ENCODE results near the gene HRK. TPM values are rescaled to one million over a fixed set of nuclear protein-coding genes. Genes with fewer than 3 reads are reported as not detected.

Gene HRK
- total RNA-seq, 1 experiment from 2014 or later: 2.6 TPM

DNA sequence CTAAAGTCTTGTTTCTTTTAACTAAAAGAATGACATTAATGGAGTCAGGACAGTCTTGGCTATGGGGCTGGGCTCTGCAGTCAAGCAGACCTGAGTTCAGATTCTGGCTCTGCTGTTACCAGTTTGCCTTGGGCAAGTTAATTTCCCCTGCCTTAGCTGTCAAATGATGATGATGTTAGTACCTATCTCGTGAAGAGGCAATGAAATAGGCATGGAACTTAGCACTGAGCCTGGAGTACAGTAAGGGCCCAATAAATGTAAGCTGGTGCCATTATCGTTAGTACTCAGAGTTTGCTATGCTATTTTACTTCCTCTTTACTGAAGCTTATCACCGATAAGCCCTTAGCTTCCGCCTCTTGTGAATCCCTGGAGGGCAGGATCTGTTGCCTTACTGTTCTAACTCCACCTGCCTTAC is 38.0 kb upstream of the HRK start:
- H3K79me1 ChIP-seq (ENCODE audit: insufficient read depth, low read depth, low read length, poor library complexity, severe bottlenecking): no peaks in the 10 kb centered on the region
- WGBS (ENCODE audit: extremely low coverage, insufficient read length, low lambda C conversion rate): no CpG with 5 or more reads among the region's 4 CpGs

More for the DNA sequence above, 38.0 kb upstream of the HRK start:
- H3K4me2 ChIP-seq (ENCODE audit: insufficient read depth, insufficient read length, low read length): no peak overlapping the region
- H3K56ac ChIP-seq (ENCODE audit: insufficient read length, low read depth, low read length): no peak overlapping the region
- no peak overlapping the region for H2BK20ac ChIP-seq (ENCODE audit: low read depth, low read length, poor library complexity, severe bottlenecking)
- peaks cover 23 to 25% of the 10 kb centered on the region in 2 experiments for H3K4me1 Mint-ChIP-seq
- H3K4me1 ChIP-seq (ENCODE audit: insufficient read depth, low read length): no peaks in the 10 kb centered on the region
- H2BK5ac ChIP-seq (ENCODE audit: insufficient read length, low read length): no peak overlapping the region
- no peak overlapping the region for H3T11ph ChIP-seq (ENCODE audit: low read length)
- no peak overlapping the region for H2AK5ac ChIP-seq (ENCODE audit: insufficient read length, low read length)
- no peaks in the 10 kb centered on the region for H3K23me2 ChIP-seq (ENCODE audit: insufficient read length, low read depth, low read length, poor library complexity, severe bottlenecking)
- no peaks in the 10 kb centered on the region for H3K79me2 ChIP-seq (ENCODE audit: insufficient read depth, low read length)
- H3K36me3 Mint-ChIP-seq (ENCODE audit: insufficient read depth in 1 of 3, low read depth in 3 of 3): peaks cover 0 to 4% (median 0%) of the 10 kb centered on the region in 3 experiments; a peak in 1 of 7 replicates
- no peak overlapping the region for H3K27ac ChIP-seq (ENCODE audit: insufficient read length, low read depth, low read length)
- no peak overlapping the region for H3K27ac Mint-ChIP-seq
- H2BK15ac ChIP-seq (ENCODE audit: low read depth, low read length): no peak overlapping the region
- no peak overlapping the region for H4K5ac ChIP-seq (ENCODE audit: insufficient read length, low read depth, low read length)
- TF ChIP-seq, protein P1, sequence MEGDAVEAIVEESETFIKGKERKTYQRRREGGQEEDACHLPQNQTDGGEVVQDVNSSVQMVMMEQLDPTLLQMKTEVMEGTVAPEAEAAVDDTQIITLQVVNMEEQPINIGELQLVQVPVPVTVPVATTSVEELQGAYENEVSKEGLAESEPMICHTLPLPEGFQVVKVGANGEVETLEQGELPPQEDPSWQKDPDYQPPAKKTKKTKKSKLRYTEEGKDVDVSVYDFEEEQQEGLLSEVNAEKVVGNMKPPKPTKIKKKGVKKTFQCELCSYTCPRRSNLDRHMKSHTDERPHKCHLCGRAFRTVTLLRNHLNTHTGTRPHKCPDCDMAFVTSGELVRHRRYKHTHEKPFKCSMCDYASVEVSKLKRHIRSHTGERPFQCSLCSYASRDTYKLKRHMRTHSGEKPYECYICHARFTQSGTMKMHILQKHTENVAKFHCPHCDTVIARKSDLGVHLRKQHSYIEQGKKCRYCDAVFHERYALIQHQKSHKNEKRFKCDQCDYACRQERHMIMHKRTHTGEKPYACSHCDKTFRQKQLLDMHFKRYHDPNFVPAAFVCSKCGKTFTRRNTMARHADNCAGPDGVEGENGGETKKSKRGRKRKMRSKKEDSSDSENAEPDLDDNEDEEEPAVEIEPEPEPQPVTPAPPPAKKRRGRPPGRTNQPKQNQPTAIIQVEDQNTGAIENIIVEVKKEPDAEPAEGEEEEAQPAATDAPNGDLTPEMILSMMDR (conservative IDR thresholded peaks at IDR 0.05): no peak
- H3K9ac ChIP-seq (ENCODE audit: extremely low read depth, insufficient read length, low read length): no peak overlapping the region
- no peaks in the 10 kb centered on the region for H3K27me3 ChIP-seq (ENCODE audit: insufficient read depth, low read length)
- no peak for DNase-seq
- no peak overlapping the region for H4K8ac ChIP-seq (replicated peaks; ENCODE audit: insufficient read length, low read depth, low read length)
- H3K18ac ChIP-seq (ENCODE audit: insufficient read length, low read depth, low read length): no peak overlapping the region
- no peaks in the 10 kb centered on the region for H4K20me1 ChIP-seq (ENCODE audit: control insufficient read depth, insufficient read depth, insufficient read length)
- no peaks in the 10 kb centered on the region for H3K27me3 Mint-ChIP-seq (ENCODE audit: low read depth)
- no peak overlapping the region for H4K91ac ChIP-seq (ENCODE audit: insufficient read length, low read depth, low read length)
- no peak overlapping the region for H2BK120ac ChIP-seq (ENCODE audit: low read depth, low read length, poor library complexity, severe bottlenecking)
- no peak overlapping the region for H2BK12ac ChIP-seq (ENCODE audit: insufficient read length, low read depth, low read length)
- no peak overlapping the region for H3K4me3 Mint-ChIP-seq
- H3K9me3 Mint-ChIP-seq: no peaks in the 10 kb centered on the region
- H3K14ac ChIP-seq (ENCODE audit: insufficient read depth, low read length): no peak overlapping the region
- H3K9me3 ChIP-seq (ENCODE audit: control insufficient read depth, low read depth, low read length): no peaks in the 10 kb centered on the region
- no peak overlapping the region for H3K23ac ChIP-seq (ENCODE audit: insufficient read length, low read depth, low read length)
- H2AFZ ChIP-seq (ENCODE audit: low read length): no peak overlapping the region
- H3K4ac ChIP-seq (ENCODE audit: low read depth, low read length): no peak overlapping the region
